HUDEP-2 (cell line): ENCODE results near the gene MSI2.

Experiments
- DNase-seq, 76 experiments: peaks; one replicate each; lab custom pipeline; 2025; ENCODE audit not compliant: unreplicated experiment in 76 of 76; lab: John Stamatoyannopoulos, UW

The MSI2 gene

DNA sequence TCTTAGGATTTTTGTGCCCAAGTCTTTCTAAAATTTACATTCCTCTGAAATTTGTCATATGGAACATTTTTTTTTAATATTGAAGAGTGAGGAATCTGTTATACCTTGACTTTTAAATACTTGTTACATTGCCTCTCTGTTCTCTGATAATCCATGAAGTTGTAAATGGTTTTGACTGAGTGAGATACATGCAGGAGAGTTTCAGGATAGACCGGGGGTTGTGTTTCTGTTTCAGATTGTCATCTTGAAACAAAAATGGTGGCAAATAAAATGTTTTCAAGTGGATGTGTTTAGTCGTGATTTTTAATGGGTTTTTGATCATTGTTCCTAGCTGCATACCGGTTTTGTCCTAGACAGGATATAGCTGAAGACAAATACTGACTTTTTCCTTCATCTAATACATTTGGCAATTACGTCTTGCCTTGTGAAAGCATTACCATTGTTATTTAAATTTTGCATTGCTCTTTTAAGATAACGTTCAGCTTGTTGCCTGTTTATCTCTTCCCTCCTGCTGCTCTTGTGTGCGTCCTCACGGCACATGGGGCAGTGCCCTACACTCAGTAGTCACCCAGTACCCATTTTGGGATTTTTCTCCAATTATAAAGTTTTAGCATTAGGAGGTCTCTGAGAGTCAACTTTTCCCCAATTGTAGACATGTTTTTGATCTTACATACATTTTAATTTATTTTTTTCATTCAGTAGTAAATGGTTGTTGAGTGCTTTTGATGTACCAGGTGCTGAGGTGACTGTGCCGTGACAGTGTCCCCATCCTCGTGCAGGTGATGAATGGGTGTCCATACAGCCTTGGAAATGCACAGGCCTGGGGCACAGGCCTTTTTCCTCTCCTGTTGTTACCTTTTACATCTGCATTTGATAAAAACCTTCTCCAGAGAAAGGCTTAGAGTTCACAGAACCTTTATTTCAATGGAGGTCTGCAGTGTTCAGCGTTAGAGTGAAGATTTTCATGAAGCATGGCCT, 169.9 kb downstream of the MSI2 start:
- DNase-seq = peak in 14 of 76 experiments; percentile 6 to 44 (median 30)

DNA sequence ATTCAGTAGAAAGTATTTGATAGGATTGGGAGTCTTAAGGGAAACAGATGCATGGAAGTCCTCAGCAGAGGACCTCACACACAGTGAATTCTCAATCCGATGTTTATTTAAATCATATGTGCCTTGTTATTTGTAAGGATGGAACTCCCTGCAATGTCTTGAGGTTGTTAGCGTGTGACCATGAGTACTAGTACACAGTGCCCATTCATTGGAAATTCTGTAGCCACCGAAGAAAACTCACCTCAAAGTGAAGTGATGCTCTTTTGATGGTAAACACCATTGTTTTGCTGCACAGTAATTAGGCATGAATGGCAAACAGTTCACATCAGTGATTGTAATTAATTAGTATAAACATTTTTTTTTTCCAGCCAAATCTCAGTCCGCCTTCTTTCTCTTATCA, 173.6 kb downstream of the MSI2 start:
- DNase-seq = no peak

DNA sequence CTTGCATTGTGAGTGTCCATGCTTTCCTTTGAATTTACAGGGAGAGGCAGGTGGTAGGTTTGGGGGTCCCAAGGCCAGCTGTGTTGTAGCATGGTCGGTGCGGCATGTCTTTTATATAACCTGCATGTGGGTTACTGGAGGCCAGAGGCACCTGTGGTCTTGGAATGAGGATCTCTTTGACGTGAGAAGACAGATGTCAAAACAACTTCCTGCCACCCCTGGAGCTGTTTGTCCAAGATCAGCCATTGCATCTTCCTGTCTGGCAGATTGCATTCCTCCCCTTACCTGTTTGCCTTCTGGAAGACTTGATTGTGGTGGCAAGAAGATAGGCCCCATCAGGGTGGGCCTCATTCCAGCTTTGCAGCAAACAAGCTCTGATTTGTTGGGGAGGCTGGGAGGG, 175.1 kb downstream of the MSI2 start:
- DNase-seq = no peak

DNA sequence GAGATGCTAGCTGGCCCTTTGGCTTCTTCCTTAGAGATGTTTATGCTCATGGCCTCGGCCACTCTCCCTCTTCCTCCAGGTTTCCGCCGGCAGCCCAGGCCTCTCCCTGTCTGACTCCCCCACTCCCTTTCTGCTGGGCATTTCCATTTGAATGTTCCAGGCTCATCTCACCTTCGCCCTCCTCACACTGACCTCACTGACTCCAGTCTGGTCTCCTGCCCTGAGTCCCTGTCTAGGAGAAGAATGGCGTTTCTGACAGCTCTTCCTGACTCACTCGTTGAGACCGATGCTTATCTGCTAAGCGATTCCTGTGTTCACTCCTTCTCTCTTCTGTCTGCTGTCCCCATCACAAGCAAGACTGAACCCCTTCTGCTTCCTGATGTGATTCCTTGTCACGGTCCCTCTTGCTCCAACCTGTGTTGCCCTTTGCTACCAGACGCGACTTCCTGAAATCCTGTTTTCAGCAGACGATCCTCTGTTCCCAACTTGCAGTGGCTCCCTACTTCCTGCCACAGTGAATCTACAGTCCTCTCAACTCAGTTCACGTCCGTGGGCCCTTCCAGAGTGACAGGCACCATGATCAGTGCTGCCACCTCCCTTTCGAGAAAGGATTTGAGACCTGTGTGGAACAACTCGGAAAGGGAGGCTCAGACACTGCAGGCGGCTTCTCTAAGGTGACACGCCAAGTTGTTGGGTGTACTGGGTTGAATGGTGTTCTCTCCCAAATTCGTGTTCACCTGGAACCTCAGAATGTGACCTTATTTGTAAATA, 176.4 kb downstream of the MSI2 start:
- DNase-seq = no peak

DNA sequence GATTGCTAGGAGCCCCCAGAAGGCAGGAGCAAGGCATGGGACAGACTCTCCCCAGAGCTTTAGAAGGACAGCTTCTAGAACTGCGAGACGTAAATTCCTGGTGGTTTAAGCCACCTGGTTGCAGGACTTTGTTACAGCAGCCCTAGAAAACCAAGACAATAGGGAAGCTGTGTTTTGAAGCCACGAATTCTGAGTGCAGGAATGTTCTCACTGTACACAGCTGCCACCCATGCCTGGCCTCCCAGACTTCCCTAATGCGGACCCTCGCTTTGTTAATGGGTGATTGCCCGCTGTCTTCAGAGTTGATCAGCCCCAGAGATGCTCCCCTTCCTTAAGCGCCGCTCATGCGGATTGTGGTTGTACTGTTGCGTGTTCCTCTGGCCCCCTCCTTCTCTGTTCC, 177.1 kb downstream of the MSI2 start:
- DNase-seq = no peak

DNA sequence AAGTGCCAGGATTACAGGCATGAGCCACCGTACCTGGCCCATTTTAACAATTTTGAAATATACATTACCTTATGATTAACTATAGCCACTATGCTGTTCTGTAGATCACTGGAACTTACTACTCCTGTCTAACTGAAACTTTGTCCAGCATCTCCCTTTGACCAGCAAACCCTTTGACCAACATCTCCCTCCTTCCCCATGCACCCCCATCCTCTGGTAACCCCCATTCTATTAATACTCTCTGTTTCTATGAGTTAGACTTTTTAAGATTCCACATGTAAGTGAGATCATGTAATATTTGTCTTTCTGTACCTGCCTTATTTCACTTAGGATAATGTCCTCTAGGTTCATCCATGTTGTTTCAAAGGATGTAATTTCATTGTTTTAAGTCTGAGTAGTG, 178.0 kb downstream of the MSI2 start:
- DNase-seq = no peak

DNA sequence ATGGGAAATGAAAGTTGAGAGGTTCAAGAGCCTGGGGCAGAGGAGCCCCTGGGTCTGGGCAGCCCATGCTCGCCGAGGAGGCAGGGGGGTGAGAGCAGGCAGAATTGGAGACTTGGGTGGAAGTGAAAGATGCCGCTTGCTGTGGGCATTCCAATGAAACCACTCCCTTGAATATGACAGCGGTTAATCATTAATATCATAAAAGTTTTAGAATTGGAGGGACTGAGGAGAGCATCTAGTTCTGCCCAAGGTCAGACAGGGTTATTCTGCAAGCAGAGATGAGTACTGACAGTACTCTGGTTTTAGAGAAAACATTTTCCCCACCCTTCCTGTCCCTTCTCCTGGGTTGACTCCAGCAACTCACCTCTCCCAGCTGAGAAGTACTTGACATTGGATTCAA, 180.2 kb downstream of the MSI2 start:
- DNase-seq = no peak

DNA sequence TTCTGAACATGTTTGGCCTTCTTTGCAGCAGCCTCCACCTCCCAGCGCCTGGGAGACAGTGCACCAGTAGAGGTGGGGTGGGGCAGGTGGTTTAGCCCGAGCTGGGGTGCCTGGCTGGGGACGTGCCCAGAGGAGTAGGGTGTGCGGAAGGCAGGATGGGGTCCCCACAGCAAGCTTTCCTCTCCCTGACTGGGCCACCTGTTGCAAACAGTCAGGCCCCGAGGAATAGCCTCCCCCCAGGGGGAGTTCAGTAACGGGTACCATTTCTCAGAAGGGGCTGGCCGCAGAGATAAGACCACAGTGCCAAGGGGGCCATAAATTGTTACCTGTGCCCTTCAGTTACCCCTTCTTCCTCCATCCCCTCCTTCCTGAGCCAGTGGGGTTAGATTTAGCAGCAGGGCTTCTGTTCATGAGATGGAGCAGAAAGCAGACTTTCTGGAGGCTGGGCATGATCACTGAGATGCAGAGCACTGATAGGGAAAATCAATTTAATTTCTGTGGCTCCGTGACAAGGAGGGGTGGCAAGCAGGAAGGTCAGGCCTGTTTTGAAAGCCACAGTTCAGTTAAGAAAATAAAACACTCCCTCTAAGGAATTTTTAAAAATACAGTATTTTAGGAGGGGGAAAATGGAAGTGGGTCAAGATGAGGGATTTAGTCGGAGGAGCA, 181.9 kb downstream of the MSI2 start:
- DNase-seq = peak in 2 of 76 experiments; percentile 13 to 24

DNA sequence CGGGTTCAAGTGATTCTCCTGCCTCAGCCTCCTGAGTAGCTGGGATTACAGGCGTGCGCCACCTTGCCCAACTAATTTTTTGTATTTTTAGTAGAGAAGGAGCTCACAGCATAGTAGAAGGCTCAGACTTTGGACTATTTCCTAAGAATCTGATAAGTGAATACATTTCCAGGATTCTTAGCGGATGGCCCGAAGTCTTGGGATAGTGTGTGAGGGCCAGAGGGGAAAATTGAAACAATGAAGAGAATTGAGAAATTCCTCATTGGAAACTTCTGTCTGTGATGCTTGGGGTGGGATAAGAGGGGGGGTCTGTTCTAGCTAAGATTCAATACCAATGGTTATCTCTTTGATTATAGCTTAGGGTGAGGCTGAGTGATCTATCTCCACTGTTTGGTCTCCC, 183.3 kb downstream of the MSI2 start:
- no peak for DNase-seq

DNA sequence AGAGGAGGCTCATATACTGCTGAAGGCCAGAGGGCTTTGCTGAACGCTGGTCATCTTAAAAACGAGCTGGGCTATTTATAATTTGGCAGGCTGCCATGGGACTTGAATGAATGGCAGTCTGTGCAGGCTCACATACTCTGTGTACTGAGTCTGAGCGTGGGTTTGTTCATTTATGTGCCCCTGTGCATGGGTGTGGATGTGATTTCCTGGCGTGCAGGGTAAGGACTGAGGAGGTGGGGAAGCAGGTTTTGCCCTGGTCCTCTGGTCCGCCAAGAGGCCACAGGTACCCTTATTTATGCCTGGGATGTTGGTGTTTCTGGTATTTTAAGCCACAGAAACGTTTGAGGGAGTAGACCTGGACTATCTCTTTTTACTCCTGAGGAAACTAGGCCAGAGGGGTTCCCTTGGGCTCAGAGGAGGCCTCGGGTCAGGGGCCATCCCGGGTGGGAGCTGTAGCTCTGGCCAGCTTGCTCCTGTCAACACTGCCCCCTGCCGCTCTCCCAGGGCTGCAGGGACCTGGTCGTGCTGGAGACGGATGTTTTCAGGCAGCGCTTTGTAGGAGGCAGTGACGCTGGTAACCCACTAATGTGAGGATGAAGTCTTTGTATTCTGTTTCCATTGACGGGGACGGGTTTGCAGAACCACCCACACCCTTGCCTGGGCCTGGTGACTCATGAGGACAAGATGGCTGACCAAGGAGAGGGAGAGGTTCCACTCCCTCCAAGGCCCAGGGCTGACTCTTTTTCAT, 184.4 kb downstream of the MSI2 start:
- DNase-seq = peak in 68 of 76 experiments; percentile 4 to 77 (median 50)

DNA sequence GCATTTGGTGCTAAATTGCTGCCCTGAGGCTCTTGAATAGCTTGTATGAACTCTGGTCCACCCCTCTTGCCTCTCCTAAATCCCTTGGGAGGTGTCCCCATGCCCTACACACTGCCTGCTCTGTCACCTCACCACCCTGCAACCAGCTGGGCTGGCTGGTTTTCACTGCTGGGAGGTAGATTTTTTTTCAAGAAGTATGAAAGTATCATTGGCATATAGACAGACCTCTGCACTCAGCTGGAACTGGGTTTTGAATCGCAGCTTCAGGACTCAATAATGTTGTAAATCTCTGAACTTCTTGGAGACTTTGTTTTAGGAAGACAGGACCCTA, 184.9 kb downstream of the MSI2 start:
- DNase-seq = peak in 2 of 76 experiments; percentile 30 to 37

DNA sequence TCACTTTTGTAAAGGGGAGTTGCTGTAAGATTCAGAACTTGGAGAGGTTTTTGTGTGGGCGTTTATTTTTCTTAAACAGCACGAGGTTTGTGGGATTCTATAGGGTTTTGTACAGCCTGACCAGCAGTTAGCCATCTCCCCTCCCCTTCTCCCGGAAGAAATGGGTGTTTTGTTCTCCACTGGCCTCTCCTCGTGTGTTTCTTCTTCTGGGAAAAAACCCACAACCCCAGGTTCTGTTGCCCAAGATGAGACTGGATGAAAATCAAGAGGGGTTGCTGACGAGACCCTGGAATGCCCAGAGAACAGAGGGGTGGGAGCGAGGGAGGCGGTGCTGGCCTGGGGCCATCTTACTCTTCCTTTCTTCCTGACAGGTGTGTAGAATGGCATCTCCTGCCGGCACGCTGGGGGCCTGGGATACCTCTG, 186.1 kb downstream of the MSI2 start:
- peak in 3 of 76 experiments; percentile 7 to 24 (median 16) for DNase-seq

DNA sequence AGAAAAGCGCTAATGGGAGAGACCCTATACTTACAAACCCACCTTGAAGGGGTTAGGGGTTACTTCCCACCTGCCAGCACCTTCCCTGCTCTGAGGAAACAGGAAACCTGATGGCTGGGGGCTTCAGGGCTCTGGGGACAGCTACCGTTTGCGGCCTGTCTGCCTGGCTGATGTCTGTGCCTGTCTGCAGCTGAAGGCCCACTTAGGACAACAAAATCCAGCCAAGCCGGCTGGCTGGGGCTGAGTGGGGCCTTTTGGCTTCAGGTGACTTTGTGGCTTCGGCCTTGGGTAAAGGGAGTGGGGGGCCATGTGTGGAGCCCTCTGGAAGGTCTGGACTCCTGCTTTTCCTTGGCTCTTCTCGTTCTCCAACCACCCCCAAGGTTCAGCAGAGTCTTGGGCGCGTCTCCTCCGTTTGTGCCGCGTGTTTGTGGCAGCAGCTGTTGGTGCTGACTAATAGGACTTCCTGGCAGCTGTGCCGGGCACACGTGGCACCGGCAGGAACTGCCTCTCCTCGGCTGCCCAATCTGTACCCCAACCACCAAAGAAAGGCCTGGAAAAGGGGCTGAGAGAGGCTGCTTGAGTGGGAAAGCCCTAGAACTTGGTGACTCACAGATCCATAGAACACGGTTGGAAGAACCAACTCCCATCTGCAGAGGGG, 186.7 kb downstream of the MSI2 start:
- peak in 69 of 76 experiments; percentile 17 to 77 (median 57) for DNase-seq

DNA sequence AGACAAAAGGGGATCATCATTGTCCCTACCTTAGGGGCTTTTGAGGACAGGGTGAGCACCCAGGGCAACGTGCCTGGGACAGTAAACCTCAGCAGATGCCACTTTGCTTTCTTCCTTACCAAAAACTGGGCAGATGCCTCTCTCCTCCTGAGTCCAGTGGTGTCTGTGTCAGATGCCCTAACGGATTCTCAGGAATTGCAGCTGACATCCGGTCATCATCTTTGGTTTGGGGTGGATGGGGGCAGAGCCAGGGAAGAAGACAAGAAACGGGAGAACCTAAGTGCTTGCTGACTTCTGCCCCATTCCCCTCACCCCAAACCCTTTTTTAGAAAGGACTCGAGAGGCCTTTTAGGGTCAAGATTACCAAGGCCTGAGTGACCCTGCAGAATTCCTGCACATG, 187.5 kb downstream of the MSI2 start:
- no peak for DNase-seq

DNA sequence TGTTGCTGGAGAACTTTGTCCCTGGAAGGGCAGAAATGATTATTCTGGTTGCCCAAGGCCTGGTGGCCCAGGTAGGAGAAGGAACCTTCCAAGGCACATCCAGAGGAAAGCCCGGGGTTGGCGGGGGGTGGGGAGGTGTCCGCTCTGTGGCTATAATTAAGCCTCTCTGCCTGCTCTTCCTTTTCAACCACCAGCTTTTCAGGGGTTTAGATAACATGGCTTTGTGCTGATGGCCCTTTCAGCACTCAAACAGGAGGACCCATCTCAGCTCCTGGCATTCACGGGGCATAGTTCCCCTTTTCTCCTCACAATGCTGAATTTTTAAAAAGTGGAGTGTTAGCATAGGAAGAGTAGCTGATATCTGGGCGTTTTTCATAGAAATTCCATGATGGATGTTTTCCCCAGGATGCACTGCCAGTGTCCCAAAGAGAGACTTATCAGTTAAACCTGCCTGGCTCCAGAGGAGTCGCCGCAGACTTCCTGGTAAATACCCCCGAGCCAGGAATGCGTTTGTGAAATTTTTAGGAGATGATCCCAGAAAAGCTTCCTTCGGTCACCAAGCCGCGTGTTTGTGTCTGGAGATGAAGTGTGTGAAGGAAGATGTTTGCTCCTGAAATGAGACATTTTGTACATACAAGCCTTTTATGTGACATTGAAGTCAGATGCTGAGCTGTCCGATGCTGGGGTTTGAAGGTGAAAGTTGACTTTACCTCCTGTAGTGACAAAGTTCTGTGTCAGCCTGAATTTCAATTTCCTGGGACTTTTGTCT, 188.5 kb downstream of the MSI2 start:
- no peak for DNase-seq

DNA sequence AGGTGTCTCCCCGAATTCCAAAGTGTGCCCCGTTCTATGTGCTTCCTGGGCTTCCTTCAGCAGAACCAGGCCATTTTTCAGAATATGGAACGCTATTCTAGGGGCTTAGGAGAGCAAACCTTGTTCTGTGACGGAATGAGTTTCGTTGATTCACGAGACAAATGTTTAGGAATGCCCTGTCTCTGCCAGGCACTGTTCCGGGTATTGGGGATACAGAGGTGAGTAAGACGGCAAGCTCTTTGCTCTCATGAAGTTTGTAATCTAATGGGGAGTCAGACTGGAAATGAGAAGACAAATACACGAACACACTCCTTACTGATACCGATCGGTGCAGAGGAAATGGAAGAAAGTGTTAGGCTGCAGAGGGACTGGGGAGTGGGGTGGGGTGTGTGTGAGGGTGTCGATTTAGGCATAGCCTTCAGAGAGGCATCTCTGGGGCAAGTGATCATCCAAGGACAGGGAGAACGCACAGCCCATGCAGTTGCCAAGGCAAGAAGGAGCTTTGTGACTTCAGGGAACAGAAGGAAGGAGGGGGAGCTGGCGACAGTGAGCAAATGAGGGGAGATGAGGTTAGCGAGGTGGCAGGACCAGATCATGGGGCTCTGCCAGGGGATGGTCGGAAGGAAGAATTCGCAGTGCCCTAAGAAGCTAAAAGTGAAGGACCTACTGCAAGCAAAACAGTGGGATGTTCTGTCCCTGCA, 189.6 kb downstream of the MSI2 start:
- DNase-seq = no peak

DNA sequence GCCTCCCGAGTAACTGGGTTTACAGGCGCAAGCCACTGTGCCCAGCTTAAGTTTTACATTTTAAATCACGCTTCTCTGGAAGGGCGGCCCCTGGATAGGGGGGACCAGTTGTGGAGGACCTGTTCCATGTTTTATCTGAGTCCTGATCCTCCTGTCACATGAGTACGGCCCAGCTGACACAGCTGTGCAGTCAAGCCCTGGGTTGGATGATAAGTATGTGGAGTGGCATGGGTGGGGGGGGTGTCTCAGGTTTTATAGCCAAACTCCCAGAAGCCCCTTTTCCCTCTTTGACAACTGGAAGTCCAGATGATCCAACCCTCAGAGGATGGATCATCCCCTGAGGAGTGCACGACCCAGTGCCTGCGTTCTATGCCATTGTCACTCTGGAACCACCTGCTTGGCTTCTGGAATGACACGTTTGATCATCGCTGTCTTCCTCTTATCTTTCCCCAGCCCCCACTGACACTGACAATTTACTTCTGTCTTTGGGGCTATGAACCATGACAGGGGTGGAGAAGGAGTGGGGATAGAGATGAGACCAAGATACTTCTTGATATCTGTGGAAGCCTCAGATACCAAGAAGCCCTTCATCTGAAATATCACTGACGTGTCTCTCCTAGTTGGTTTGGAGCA, 191.2 kb downstream of the MSI2 start:
- peak in 58 of 76 experiments; percentile 4 to 69 (median 42) for DNase-seq
